ENCODE measurements around the gene ARID1B. TPM values are rescaled to one million over a fixed set of nuclear protein-coding genes. Genes with fewer than 3 reads are reported as not detected.

Gene ARID1B
- total and polyA plus RNA-seq, 9 of the 15 experiments (the other 6 are each of a cell fraction or from before 2014, with no cell fraction given) = 12.5 to 50.5 (median 25.8) TPM

DNA sequence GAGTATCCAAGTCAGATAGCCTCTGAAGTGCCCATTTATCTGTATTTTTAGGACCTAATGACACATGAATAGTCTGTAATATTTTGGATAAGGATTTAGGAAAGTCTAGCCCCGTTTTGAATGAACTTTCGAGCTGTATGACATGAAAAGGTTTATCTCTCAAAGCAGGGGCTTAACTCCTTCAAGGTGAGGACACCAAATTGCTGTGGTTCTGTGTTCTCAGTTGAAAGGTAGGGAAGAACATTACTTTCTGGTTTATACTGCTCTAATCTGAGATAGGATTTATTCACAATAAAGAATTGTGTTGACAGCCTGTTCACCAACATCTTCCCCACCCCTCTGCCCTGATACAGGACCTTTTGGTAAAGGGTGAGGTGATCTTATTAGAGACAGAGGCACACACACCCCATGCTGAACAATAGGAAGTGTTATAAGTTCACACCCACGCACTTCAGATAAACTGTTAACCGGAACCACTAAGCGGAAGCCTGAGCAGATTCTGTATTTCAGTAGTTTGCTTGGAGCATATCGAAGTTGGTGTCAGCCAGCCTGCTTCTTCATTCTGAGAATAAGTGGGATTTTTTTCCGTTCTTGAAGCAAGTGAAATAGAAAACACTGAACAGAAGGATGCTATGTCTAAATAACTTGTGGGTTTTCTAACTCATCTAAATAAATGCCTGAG is 322.9 kb downstream of the ARID1B start (continued):
- TF ChIP-seq, protein P1, sequence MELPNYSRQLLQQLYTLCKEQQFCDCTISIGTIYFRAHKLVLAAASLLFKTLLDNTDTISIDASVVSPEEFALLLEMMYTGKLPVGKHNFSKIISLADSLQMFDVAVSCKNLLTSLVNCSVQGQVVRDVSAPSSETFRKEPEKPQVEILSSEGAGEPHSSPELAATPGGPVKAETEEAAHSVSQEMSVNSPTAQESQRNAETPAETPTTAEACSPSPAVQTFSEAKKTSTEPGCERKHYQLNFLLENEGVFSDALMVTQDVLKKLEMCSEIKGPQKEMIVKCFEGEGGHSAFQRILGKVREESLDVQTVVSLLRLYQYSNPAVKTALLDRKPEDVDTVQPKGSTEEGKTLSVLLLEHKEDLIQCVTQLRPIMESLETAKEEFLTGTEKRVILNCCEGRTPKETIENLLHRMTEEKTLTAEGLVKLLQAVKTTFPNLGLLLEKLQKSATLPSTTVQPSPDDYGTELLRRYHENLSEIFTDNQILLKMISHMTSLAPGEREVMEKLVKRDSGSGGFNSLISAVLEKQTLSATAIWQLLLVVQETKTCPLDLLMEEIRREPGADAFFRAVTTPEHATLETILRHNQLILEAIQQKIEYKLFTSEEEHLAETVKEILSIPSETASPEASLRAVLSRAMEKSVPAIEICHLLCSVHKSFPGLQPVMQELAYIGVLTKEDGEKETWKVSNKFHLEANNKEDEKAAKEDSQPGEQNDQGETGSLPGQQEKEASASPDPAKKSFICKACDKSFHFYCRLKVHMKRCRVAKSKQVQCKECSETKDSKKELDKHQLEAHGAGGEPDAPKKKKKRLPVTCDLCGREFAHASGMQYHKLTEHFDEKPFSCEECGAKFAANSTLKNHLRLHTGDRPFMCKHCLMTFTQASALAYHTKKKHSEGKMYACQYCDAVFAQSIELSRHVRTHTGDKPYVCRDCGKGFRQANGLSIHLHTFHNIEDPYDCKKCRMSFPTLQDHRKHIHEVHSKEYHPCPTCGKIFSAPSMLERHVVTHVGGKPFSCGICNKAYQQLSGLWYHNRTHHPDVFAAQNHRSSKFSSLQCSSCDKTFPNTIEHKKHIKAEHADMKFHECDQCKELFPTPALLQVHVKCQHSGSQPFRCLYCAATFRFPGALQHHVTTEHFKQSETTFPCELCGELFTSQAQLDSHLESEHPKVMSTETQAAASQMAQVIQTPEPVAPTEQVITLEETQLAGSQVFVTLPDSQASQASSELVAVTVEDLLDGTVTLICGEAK (IDR thresholded peaks at IDR 0.05) = no peak
- TF ChIP-seq, protein P1 (CRISPR knock-in tag; IDR thresholded peaks at IDR 0.05) = no peak
- TF ChIP-seq TARDBP (IDR thresholded peaks at IDR 0.05) (no peak), JUN (IDR thresholded peaks at IDR 0.05; ENCODE audit: borderline replicate concordance, low read depth, low read length) (no peak), JUN (CRISPR knock-in tag; IDR thresholded peaks at IDR 0.05; ENCODE audit: borderline replicate concordance) (no peak), ZNF586 (CRISPR knock-in tag; conservative IDR thresholded peaks at IDR 0.05) (no peak), MCM2 (IDR thresholded peaks at IDR 0.05; ENCODE audit: low read depth) (no peak), HDGF (IDR thresholded peaks at IDR 0.05) (no peak), NBN (IDR thresholded peaks at IDR 0.05; ENCODE audit: low read depth) (no peak), ZNF184 (CRISPR knock-in tag; IDR thresholded peaks at IDR 0.05) (no peak)
- TF ChIP-seq, protein P2, sequence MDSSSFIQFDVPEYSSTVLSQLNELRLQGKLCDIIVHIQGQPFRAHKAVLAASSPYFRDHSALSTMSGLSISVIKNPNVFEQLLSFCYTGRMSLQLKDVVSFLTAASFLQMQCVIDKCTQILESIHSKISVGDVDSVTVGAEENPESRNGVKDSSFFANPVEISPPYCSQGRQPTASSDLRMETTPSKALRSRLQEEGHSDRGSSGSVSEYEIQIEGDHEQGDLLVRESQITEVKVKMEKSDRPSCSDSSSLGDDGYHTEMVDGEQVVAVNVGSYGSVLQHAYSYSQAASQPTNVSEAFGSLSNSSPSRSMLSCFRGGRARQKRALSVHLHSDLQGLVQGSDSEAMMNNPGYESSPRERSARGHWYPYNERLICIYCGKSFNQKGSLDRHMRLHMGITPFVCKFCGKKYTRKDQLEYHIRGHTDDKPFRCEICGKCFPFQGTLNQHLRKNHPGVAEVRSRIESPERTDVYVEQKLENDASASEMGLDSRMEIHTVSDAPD (CRISPR knock-in tag; IDR thresholded peaks at IDR 0.05) = no peak
- TF ChIP-seq, protein P3, sequence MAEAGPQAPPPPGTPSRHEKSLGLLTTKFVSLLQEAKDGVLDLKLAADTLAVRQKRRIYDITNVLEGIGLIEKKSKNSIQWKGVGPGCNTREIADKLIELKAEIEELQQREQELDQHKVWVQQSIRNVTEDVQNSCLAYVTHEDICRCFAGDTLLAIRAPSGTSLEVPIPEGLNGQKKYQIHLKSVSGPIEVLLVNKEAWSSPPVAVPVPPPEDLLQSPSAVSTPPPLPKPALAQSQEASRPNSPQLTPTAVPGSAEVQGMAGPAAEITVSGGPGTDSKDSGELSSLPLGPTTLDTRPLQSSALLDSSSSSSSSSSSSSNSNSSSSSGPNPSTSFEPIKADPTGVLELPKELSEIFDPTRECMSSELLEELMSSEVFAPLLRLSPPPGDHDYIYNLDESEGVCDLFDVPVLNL (CRISPR knock-in tag; IDR thresholded peaks at IDR 0.05; ENCODE audit: low read depth) = no peak
- TF ChIP-seq, protein P4, sequence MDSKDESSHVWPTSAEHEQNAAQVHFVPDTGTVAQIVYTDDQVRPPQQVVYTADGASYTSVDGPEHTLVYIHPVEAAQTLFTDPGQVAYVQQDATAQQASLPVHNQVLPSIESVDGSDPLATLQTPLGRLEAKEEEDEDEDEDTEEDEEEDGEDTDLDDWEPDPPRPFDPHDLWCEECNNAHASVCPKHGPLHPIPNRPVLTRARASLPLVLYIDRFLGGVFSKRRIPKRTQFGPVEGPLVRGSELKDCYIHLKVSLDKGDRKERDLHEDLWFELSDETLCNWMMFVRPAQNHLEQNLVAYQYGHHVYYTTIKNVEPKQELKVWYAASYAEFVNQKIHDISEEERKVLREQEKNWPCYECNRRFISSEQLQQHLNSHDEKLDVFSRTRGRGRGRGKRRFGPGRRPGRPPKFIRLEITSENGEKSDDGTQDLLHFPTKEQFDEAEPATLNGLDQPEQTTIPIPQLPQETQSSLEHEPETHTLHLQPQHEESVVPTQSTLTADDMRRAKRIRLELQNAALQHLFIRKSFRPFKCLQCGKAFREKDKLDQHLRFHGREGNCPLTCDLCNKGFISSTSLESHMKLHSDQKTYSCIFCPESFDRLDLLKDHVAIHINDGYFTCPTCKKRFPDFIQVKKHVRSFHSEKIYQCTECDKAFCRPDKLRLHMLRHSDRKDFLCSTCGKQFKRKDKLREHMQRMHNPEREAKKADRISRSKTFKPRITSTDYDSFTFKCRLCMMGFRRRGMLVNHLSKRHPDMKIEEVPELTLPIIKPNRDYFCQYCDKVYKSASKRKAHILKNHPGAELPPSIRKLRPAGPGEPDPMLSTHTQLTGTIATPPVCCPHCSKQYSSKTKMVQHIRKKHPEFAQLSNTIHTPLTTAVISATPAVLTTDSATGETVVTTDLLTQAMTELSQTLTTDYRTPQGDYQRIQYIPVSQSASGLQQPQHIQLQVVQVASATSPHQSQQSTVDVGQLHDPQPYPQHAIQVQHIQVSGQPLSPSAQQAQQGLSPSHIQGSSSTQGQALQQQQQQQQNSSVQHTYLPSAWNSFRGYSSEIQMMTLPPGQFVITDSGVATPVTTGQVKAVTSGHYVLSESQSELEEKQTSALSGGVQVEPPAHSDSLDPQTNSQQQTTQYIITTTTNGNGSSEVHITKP (IDR thresholded peaks at IDR 0.05; ENCODE audit: partially characterized antibody) = no peak
